GM21619 (cell line): ENCODE data around the gene LRRC8E.
A peak's percentile ranks its signal among the peaks of the same experiment; 100 is the strongest.
"Not testable (repeated sequence)": the region's sequence is repeated elsewhere in the genome, so short reads cannot be mapped to it uniquely, and the experiment has no call there.

Experiments used
- ATAC-seq: cut with Tn5 transposase; IDR thresholded peaks from one replicate; pipeline ENCODE4 v1.9.1; 2021; ENCODE audit not compliant: unreplicated experiment

The LRRC8E gene

DNA sequence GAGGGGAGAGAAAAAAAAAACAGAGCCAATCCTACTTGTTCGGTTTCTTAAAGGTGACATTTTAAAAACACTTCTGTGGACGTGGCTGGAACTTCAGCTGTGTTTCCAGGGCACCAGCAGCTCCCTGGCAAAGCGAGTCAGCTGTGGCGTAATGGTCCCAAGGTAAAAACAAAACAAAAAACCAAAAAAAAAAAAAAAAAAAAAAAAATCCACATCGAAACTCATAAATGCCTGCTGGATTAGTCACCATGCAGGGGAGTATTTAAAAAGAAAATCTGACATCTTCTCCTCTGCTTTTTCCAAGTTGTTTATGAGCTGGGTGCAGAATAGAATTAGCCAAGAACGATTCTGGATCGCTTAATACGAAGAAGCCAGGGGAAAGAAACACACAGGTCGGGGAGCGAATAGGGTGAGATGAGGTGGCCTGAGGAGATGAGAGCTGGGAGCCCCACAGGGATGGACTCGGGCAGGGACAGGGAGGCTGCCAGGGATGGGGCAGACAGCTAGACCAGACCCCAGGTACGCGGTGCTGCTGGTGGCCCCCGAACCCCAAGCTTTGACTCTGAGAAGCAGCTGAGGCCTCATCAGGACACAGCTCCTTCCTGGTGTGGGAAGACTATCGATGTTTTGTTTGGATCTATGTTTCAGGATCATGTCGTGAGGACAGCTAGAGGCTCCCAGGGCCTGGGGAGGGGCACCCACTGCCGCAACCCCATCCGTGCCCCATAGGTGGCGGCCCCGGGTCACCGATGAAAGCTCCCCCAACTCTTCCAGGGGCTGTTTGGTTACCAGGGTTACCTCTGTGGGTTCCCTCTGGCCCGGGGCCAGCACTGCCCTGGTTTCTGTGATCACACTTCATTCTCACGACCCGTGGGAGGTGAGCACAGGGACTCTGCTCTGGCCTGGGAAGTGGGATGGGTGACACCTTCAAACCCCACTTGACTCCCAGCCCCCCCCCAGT, 40.7 kb downstream of the LRRC8E start:
- no peak for ATAC-seq

GRCh38 chr19:7930030-7930429, 41.7 kb downstream of the LRRC8E start:
- not testable (repeated sequence) for ATAC-seq

DNA sequence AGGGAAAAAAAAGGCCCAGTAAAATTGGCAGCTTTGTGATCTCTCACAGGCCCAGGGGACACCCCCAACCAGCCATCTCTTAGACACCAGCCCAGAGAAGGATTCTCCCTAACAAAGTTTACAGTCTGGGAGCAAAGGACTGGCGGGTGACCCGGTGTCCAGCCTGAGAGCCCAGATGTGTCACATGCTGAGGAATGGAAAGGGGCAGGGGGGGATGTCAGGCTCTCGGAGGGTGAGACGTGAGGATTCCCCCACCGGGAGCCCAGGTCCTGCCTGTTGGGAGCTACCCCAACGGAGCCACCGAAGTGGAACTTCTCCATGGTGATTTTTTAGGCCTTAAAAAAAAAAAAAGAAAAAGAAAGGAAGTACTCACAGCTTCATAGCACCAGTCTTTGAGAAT, 42.5 kb downstream of the LRRC8E start:
- ATAC-seq, result no peak

DNA sequence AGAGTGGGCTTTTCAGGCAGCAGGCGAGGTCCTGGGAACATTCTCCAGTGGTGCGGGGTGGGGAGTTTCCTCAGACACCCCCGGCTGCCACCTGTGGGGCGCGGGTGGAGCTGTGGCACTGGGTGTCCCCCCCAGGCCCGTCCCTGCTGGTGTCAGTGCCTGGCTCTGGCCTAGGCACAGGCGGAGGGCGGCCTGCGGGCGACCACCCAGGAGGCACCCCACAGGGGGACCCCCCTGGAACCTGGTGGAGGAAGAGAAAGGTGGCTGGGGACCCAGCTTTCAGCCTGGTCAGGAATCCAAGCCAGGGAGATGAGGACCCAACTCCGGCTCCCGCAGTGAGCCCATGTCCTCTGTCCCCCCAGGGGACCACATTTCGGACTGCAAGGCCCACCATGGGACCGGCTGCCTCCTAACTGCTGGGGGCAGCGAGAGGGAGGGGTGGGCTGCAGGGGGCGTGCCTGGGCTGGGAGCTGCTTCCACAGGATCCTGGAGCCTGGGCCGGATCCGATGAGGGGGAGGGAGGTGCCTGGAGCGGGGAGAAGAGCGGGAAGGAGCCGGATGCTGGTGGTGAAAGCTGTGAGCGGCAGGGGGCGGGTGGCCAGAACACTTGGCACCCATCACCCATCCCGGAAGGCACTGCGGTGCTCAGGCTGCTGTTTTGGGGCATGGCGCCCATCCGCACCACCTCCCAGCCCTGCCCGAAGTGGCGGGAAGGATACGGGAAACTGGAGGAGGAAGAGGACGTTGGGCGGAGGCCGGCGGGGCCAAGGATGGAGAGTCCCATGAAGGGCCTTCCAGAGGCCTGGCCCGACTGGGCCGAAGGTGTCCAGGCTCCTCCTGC, 43.1 kb downstream of the LRRC8E start:
- no peak for ATAC-seq

GRCh38 chr19:7932276-7932929, 44.1 kb downstream of the LRRC8E start:
- no peak for ATAC-seq

- ATAC-seq, result no peak
Measured at GRCh38 chr19:7932930-7933300, 44.6 kb downstream of the LRRC8E start.

GRCh38 chr19:7933411-7933810, 45.1 kb downstream of the LRRC8E start:
- ATAC-seq, result no peak

- no peak for ATAC-seq
Measured at GRCh38 chr19:7933828-7934725, 45.8 kb downstream of the LRRC8E start.

- no peak for ATAC-seq
Measured at GRCh38 chr19:7934766-7935165, 46.5 kb downstream of the LRRC8E start.

DNA sequence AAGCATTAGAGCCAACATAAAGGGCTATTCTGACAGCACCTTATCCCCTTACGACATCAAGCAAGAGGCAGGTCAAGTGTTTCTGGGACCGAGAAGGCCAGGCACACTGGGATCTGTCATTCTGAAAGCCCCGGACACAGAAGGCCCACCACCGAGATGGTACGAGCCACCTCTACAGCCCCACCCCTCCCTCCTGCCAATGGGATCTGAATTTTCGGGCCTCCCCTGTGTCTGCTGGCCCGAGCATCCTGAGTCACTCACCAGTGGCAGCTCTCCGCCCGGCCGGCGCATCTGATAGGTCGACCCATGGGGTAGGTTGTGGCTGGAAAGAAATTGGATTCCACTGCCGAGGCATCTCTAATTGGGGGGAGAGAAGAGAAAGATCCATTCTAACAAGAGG, 52.5 kb downstream of the LRRC8E start:
- no peak for ATAC-seq

DNA sequence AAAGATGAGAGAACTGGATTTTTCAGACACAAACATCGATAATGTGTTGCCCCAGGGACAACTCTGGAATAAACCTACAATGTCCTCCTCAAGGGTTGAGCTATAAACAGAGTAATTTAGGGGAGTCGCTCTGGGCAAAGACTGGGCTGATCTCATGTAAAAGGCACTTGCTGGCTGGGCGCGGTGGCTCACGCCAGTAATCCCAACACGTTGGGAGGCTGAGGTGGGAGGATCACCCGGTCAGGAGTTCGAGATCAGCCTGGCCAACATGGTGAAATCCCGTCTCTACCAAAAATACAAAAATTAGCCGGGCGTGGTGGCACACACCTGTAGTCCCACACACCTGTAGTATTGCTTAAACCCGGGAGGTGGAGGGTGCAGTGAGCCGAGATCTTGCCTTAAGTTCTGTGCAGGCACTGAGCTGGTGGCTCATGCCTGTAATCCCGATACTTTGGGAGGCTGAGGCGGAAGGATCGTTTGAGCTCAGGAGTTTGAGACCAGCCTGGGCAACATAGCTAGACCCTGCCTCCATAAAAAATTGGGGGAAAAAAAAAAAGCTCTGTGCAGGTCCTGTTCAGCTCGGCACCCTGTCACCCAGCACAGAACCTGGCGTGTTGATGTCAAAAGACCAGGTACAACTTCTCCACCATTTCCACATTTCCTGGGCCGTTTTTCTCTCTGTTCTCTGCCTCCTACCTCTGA, 53.7 kb downstream of the LRRC8E start:
- ATAC-seq, result no peak

DNA sequence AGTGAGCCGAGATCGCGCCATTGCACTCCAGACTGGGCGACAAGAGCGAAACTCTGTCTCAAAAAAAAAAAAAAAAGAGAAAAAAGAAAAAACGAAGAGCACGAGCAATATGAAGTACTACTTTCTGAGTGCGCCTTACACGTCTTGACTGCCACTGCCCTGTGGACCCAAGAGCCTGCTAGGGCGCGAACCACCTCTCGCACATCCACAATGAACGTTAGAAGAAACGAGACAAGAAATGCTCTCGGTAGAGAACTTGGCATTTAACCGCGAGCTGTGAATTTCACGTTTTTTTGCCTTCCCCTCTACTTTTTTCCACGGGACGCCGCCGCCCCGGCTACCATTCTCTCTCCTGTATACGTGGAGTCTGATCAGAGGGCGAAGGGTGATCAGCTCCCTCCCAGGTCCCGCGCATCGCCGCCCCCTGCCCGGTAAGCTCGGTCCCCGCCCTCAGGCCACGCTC, 54.7 kb downstream of the LRRC8E start:
- ATAC-seq, result peak; percentile 8

GRCh38 chr19:7943444-7944176, 55.3 kb downstream of the LRRC8E start, which contains the start of gene TIMM44:
Gene TIMM44, minus strand, starts transcription at chr19:7943666. Its CDS starts 15 bp downstream, at chr19:7943651.
- peak; percentile 94 for ATAC-seq

GRCh38 chr19:7944177-7944761, 56.0 kb downstream of the LRRC8E start:
- peak; percentile 32 for ATAC-seq

DNA sequence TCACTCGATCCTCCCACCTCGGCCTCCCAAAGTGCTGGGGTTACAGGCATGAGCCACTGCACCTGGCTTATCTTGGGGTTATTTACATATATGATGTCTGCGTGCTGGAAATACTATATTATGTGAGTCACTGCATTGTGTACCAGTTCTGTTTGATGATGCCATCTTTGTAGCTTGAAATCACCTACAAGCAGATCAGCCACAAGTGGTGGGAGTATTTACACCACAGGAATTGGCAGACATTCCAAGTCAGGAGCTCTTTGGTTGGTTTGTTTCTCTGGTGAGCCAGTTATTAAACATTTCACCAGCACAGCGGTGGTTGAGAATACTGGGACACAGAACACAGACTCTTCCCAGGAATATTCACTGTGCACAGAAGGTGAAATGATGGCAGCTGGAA, 59.6 kb downstream of the LRRC8E start:
- ATAC-seq, result no peak
